SH-SY5Y (cell line): ENCODE measurements around the gene ANKDD1B.

Source experiments
- GATA2 ChIP-seq: IDR thresholded peaks from 2 replicates; pipeline ENCODE4 v1.6.1; 2011; ENCODE audit warnings: mild to moderate bottlenecking, low read depth, low read length
- GATA3 ChIP-seq: IDR thresholded peaks from 2 replicates; pipeline ENCODE4 v1.6.1; 2011; ENCODE audit warnings: low read depth, mild to moderate bottlenecking, low read length, moderate library complexity

ANKDD1B gene

DNA sequence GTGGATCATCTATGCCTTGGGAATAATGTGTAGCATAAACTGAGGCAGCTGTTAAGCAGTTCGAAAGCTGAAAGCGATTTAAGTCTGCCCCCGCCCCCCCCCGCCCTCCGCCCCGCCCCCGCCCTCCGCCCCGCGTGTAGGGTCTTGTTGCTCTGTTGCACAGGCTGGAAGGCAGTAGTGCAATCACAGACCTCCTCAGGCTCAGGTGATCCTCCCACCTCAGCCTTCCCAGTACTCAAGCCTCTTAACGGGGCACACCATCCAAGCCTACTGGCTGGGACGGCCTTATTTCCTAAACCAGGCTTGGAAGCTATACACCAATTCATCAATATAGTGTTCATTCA, 945 bp downstream of the ANKDD1B start:
- no peak for TF ChIP-seq GATA3
- TF ChIP-seq GATA2 = no peak

DNA sequence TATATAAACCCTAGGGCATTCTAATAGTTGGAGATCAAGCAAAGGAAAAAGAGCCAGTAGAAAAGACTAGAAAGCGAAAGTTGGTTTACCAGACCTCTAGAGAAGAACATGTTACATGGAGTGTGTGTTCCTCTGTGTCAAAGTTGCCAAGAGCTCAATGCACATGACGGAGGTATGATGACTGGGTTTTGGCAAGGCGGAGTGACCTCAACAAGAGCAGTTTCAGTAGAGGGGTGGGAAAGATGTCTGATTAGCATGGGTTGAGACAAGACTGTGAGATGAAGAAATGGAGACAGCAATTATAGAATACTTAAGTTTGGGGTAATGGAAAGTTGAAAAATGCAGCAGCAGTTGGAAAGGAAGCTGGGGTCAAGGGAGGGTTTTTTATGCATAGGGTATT, 1.6 kb downstream of the ANKDD1B start:
- TF ChIP-seq GATA3 (no peak), GATA2 (no peak)

DNA sequence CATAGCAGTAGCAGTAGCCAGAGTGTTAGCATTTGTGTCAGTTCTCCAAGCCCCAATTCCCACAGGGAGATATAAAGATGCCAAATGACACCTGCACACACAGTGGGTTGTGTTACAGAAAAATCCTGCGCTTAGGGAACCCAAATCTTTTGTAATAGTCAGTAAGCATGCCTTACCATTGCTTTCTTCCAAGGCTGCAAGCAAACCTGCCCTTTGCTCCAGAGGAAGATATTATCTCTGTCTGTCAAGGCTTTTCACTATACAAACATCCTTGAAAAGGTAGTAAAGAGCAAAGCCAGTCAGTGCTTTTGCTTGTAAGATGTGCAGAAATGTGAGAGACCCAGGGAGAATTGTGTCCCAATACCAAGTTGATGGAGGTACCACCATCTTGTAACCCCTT, 2.9 kb downstream of the ANKDD1B start:
- TF ChIP-seq GATA3 (no peak), GATA2 (no peak)

DNA sequence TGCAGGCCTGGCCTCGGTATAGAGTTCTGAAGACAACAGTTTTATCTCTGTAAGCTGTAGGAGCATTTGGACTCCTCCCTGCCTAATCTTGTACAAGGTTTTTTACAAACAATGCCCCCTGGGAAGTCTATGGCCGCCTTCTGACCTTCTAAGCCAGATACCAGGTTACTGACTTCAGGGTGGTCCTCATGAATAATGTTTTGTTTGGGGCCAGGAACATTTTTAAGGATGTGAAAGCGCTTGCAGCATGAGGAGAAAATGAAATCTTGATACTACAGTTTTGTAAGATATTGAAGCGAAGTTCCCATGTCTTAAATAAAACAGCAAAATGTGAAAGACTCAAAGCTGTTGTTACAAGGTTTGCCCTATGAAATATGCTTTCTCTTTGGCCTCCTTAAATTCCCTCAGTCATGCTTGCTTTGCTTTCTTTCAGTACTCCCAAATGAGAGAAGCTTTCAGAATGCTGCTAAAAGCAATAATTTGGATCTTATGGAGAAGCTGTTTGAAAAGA, 5.2 kb downstream of the ANKDD1B start:
- TF ChIP-seq GATA2 (no peak), GATA3 (no peak)

DNA sequence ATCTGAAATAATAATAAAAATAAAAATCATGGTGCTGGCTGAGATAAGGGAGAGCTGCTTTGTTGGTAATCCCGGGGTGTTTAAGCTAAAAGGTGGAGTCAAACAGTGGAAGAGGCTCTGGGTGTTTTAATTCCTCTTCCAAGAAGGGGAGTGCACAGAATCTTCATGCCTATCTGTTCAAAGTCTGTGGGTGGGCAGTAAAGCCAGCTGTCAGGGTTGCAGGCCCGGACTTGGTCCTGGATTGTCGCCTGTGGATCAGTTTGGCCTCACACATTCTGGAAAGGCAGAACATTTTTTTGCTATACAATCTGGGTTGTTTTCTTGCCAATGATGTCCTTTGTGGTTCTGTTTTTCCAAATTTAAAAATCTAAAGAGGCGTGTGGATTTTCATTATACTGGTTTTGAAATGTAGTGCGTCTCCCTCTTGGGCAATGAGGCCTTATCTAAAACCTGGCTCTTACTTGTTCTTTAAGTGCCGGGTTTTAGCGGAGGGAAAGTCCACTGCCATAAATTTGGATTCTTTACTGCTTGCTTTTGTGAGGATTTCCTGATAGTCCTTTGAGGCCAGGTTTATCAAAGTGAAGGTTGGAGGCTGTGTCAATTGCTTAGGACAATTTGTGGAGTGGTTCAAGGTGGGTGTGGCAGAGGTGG, 5.8 kb downstream of the ANKDD1B start:
- no peak for TF ChIP-seq GATA2

DNA sequence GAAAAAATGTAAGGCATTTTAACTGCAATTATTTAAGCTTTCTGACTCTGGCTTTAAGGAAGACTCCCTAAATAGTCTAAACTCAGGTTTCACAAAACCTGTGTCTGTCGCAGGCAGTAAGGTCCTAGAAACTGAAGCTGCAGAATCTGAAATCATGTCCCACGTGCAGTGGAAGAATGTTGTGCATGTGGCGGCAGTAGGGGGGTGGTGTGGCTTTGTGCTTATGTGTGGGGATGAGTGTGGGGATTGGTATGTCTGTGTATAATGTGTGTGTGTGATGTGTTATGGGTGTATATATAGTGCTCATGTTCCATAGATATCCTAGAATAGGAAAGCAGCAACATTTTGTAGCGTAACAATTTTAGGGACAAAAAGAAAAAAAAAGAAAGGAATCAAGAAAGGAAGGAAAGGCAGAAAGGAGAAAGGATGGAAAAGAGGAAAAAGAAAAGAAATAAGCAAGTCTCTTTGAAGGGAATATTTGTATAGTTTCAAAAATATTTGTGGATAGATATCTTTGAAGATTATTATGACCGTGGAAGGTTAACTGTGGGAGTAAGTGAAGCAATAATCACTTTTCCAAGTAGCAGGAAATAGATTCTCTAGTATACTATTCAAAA, 6.6 kb downstream of the ANKDD1B start:
- TF ChIP-seq GATA3 = no peak
- TF ChIP-seq GATA2 = no peak

DNA sequence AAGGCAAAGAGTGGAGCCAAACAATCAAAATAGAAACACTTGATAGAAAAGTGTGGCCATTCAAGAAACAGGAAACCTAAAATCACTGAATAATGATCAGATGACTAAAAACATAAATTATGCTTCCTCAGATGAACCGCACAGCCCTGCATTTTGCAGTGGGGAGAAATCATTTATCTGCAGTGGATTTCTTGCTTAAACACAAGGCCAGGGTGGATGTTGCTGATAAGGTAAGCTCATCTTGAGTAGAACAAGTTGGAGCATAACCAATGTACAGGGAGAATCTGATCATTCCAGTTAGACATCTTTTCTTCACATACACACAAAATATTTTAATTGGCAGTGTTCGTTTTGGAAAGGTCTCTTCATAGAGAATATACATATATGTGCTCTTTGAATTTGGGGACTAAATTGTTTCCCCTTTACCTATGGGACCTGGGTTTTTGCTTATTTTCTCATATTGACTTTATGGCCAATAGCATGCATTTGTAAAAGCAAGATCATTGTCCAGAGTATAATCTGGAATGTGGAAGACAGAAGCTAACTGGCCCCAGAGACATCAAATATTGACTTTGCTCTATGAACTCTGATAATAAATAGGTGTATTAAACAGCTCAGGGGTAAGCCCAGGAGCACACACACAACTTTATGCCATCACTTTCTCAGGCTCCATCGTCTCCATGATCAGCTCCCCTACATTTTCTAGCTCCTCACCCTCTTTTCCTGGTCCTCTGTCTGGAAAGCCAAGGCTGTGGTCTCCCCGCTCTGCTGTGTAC, 9.1 kb downstream of the ANKDD1B start:
- TF ChIP-seq GATA2 (no peak), GATA3 (no peak)

DNA sequence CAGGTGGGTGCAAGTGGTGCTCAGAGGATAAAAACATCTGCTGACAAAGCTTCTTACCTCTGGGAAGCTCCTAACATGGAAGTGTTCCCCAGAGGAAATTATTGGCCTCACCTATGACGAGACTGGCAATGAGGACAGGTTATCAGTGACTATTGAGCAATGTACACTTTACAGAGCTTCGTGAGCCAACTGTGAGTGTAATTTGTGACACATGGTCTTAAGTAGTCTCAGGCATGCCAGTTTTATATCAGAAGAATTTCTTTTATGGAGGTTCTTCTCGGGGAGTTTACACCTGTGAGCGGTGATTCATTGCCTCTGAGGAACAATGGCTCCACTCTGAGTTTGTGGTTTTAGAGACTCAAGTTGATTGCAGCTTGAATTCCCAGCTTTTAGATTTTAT, 11.3 kb downstream of the ANKDD1B start:
- no peak for TF ChIP-seq GATA2
- TF ChIP-seq GATA3 = no peak

DNA sequence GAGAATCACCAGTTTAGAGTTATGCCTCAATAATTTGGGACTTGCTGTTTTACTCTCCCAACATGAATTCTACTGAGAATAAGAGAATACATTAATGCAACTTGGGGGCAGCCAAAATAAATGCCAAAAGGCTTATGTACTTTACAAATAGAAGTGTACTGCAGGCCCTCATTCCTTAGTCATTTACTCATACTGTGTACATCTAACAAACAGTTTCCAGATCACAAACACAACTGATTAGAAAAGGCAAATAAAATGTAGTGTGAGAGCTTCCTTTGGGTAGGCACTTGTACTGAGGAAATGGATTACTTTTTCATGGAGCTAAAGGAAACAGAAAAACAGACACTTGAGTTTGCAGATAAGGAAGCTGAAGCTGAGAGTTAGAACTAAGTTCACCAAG, 12.6 kb downstream of the ANKDD1B start:
- TF ChIP-seq GATA3 (no peak), GATA2 (no peak)

DNA sequence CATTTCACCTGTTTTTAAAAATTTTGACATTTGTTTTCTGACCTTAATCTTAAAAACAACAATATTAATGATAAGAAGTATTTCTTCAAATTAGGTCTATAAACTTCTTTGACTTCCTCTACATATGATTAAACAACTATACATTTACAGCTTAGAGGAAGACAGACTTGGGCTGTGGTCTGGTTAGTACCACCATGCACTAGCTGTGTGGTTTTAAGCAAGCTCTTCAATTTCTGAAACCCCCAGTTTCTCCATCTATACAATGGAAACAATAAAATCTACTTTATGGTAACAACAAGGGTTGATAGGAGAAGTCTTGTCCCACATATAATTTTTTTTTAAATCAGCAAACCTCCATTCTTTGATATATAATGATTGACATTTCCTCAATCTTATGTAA, 15.7 kb downstream of the ANKDD1B start:
- TF ChIP-seq GATA2 (no peak), GATA3 (no peak)

DNA sequence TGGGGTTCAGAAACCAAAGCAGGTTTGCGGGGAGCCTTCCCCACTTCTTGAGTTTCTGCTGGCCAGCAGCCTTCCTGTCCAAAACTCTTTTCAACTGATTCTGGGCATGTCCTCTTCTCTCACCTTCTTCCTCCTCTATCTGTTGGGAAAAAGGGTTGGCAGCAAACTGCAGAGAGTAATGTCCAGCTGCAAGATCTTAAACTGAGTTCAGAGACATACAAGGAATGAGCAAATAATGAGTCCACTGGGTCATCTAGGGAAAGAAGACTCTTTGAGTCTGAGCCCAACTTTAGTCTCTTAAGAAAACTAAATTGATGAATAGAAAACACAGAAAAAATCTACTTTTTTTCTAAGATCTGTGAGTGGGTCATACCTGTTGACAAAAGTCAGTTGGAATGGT, 16.5 kb downstream of the ANKDD1B start:
- TF ChIP-seq GATA3 (no peak), GATA2 (no peak)

DNA sequence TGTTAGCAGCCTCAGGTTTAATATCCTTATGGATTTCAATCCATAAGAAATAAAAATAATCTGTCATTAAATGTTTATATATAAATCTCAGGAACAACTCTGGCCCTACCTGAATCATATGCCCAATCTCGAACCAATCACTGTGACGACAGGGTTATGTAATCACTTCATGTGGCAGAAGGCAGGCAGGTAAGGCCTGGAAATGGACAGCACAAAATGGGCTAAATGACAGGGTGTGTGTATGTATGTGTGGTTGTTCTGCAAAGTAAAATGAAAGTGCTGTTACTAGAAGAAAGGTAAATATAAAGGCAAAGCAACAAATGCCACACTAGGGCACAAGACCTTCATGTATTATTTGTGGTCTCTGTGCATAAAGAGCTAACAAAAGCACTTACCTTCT, 19.6 kb downstream of the ANKDD1B start:
- TF ChIP-seq GATA3 = no peak
- no peak for TF ChIP-seq GATA2

DNA sequence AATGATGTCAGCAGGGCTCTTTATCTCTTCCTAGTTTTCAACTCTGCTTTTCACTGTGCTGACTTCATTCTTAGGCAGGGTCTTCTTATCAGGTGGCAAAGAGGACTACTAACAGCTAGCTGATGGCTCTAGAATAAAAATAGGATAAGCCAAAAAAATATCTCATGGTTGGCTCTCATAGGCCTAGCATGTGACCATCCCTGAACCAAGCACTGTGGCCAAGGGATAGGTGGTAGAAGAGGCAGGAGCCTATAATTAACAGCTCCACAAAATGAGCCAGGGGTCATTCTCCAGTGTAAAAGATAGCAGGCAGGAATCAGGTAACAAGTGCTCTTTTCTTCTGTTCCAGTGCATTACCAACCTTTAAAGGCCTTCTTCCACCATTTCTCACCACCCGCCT, 21.1 kb downstream of the ANKDD1B start:
- TF ChIP-seq GATA3 (no peak), GATA2 (no peak)

DNA sequence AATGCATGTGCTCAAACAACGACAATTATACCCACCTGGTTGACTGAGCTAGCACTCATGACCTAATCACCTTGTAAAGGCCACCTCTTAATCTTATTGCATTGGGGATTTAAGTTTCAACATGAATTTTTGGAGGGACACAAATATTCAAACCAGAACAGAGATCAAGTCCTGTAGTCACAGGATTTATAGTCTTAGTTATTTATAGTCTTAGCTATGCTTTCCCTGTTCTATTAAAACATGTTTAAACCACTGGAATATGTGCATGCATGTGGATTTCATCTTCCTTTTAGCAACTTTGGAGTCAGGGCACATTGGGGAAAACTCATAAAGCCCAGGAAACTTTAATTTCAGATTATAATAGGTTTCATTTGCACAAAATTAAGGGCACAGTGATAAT, 26.7 kb downstream of the ANKDD1B start:
- TF ChIP-seq GATA2 (no peak), GATA3 (no peak)

DNA sequence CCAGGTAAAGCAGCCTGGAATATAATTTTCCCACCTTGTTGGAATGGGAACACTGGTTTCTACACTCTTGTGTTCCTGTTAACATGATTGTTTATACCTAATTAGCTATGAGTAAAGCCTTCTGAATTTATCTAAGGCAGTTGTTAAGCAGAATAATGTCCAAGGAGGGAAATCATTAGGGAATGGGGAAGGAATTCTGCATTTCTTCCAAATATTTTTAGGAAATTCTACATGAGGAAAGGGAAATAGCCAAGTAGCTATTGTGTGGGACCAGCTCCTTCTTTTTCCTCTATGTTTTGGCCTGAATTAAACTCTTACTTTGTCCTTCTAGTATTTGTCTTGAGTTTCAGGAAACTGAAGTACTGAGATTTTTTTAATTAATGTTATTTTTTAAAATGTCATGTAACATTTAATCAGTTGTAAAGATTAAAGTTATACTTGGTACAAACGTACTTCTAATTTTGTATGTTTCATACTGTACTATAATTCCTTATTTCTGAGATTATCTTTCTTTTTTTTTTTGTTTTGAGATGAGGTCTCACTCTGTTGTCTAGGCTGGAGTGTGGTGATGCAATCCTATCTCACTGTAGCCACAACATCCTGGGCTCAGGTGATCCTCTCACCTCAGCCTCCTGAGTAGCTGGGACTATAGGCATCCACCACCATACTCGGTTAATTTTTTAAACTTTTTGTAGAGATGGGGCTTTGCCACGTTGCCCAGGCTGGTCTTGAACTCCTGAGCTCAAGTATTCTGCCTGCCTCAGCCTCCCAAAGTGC, 28.5 kb downstream of the ANKDD1B start:
- TF ChIP-seq GATA2 (no peak), GATA3 (no peak)
